Lung (tissue), 13 donors: ENCODE data around the gene SQOR. TPM values are rescaled to one million over a fixed set of nuclear protein-coding genes. Genes with fewer than 3 reads are reported as not detected.

Source experiments
- ATAC-seq: fragments of 200-7000 bp; cut with Tn5 transposase; one replicate; pipeline ENCODE4 v1.9.1; 2020; ENCODE audit warnings: moderate number of reproducible peaks; ENCODE audit not compliant: insufficient read depth, low FRiP score
- DNase-seq, 3 donors: peaks; one replicate each; pipeline ENCODE4 v3.0.0-alpha.2; 2013 to 2017
- H3K27ac ChIP-seq, 2 donors: one replicate each; pipeline ENCODE4 v1.5.1; 2013; ENCODE audit warnings: mild to moderate bottlenecking in 2 of 2, moderate library complexity in 2 of 2, control low read depth in 1 of 2, inconsistent platforms in 1 of 2, low read depth in 1 of 2, low read length in 1 of 2
- H3K27me3 ChIP-seq, 3 donors: one replicate each; pipeline ENCODE4 v1.5.1; 2013; ENCODE audit warnings: low read length in 2 of 3; ENCODE audit not compliant: control insufficient read depth in 3 of 3, insufficient read depth in 3 of 3
- H3K36me3 ChIP-seq, 4 donors: one replicate each; pipeline ENCODE4 v1.5.1; 2013; ENCODE audit warnings: low read length in 4 of 4, mild to moderate bottlenecking in 1 of 4, moderate library complexity in 1 of 4; ENCODE audit not compliant: control insufficient read depth in 4 of 4, insufficient read depth in 4 of 4
- H3K4me1 ChIP-seq, 5 donors: one replicate each; pipeline ENCODE4 v1.5.1; 2013; ENCODE audit warnings: low read length in 5 of 5, mild to moderate bottlenecking in 2 of 5, moderate library complexity in 1 of 5; ENCODE audit not compliant: control insufficient read depth in 5 of 5, insufficient read depth in 5 of 5
- H3K4me3 ChIP-seq: one replicate; pipeline ENCODE4 v1.5.1; 2013; ENCODE audit warnings: mild to moderate bottlenecking, control low read depth, moderate library complexity
- H3K9ac ChIP-seq, 2 donors: one replicate each; pipeline ENCODE4 v1.5.1; 2013; ENCODE audit warnings: low read length in 2 of 2, control low read depth in 1 of 2; ENCODE audit not compliant: insufficient read depth in 1 of 2
- H3K9me3 ChIP-seq, 4 donors: one replicate each; pipeline ENCODE4 v1.5.1; 2013; ENCODE audit warnings: low read length in 3 of 4, mild to moderate bottlenecking in 1 of 4, moderate library complexity in 1 of 4; ENCODE audit not compliant: control insufficient read depth in 4 of 4, insufficient read depth in 3 of 4
- WGBS, 2 donors: extraction: QIAGEN DNeasy Blood & Tissue Kit; methylation state at CpG; one replicate each; pipeline ENCODE4 v1.1.7; 2013; 5-methylcytosine and 5-hydroxymethylcytosine counted together
- polyA plus RNA-seq, 2 donors: library from polyadenylated mRNA; stranded (reverse); fragments of 200-250 nt; gene quantifications; one replicate each; pipeline ENCODE4 v1.2.1, GENCODE V29; 2013
- small RNA-seq: library from RNA; depleted of rRNA; stranded (forward); fragments of <200 nt; gene quantifications from one replicate; pipeline ENCODE3, GENCODE V24; 2014; ENCODE audit warnings: low replicate concordance
- total RNA-seq, 2 donors: library from RNA; depleted of rRNA in 1 of 2; stranded (reverse); fragments of >200 nt in 1 of 2; gene quantifications; one replicate each; pipeline ENCODE4 v1.2.1, GENCODE V29; 2014 to 2021
- TF ChIP-seq, protein P1 (sequence below): IDR thresholded peaks from 2 replicates; pipeline ENCODE4 v1.5.1; 2012; ENCODE audit warnings: mild to moderate bottlenecking; ENCODE audit errors: control extremely low read depth, extremely low read depth
- donor health status: control.
- donor health status: control.
- donor health status: Bipolar disorder and iron deficiency.
- donor health status: healthy.
- donor health status: DM: yes; HTN: yes; CAD: no.

The SQOR gene
- total and polyA plus RNA-seq, 4 donors: 53.9 to 157 (median 99.3) TPM

DNA sequence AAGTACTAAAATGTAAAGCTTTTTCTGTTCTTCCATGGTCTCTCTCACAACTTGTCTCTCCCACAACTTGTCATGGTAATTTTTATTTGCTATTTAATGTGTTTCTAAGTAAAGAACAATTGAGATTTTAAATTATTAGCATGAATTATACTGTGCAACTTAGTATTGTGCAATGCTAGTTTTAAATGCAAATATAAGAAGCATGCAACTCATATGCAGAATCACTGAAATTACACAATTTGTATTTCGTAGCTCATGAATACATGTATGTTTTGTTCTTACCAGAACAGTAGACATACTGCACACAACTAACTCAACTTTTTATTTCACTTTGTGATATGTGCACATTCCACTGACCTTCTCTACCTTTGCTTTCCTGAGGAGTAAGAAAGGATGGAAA, 96.5 kb downstream of the SQOR start:
- H3K36me3 ChIP-seq: no peaks in the 10 kb centered on the region
- peaks cover 0 to 2% (median 0%) of the 10 kb centered on the region in 4 donors for H3K9me3 ChIP-seq
- peak in 1 of 3 donors; percentile 23 for DNase-seq
- TF ChIP-seq, protein P1, sequence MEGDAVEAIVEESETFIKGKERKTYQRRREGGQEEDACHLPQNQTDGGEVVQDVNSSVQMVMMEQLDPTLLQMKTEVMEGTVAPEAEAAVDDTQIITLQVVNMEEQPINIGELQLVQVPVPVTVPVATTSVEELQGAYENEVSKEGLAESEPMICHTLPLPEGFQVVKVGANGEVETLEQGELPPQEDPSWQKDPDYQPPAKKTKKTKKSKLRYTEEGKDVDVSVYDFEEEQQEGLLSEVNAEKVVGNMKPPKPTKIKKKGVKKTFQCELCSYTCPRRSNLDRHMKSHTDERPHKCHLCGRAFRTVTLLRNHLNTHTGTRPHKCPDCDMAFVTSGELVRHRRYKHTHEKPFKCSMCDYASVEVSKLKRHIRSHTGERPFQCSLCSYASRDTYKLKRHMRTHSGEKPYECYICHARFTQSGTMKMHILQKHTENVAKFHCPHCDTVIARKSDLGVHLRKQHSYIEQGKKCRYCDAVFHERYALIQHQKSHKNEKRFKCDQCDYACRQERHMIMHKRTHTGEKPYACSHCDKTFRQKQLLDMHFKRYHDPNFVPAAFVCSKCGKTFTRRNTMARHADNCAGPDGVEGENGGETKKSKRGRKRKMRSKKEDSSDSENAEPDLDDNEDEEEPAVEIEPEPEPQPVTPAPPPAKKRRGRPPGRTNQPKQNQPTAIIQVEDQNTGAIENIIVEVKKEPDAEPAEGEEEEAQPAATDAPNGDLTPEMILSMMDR: no peak
- no peak for ATAC-seq
- no peak overlapping the region for H3K4me3 ChIP-seq
- peaks cover 0 to 4% (median 0%) of the 10 kb centered on the region in 3 donors for H3K27me3 ChIP-seq
- no peak overlapping the region for H3K27ac ChIP-seq
- 78 to 79% methylated on average over 1 of the region's 1 CpG for WGBS, 2 donors
- H3K9ac ChIP-seq: no peak overlapping the region
- H3K4me1 ChIP-seq: peaks cover 0 to 8% (median 0%) of the 10 kb centered on the region in 5 donors

DNA sequence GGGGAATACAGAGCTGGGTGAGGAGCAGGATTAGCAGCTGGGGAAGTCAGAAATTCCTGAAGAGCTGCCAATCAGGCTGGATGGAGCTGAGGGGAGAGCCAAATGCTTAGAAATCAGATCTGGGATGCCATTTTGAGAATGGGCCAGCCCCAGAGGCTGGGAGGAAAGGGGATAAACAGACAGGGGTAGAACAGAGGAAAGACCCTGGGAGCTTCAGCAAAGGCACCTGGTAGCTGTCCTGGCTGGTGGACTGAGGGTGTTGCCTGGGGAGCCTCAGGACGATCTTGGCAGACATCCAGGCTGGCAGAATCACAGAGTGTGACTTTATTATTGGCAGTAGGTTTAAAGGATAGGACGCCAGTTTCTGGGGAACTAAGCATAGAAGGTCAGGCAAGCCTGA, 97.8 kb downstream of the SQOR start:
- H3K27me3 ChIP-seq: peaks cover 0 to under 1% (median 0%) of the 10 kb centered on the region in 3 donors
- 31 to 54% methylated on average over 2 of the region's 2 CpGs for WGBS, 2 donors
- H3K9ac ChIP-seq: no peak overlapping the region
- H3K9me3 ChIP-seq: peaks cover 0 to 2% (median 0%) of the 10 kb centered on the region in 4 donors
- ATAC-seq (no peak), DNase-seq (peak; percentile 43 to 74 (median 60))
- H3K27ac ChIP-seq: no peak overlapping the region
- H3K4me1 ChIP-seq: peaks cover 0 to 8% (median 0%) of the 10 kb centered on the region in 5 donors
- no peaks in the 10 kb centered on the region for H3K36me3 ChIP-seq
- no peak overlapping the region for H3K4me3 ChIP-seq
- TF ChIP-seq, protein P1: no peak

DNA sequence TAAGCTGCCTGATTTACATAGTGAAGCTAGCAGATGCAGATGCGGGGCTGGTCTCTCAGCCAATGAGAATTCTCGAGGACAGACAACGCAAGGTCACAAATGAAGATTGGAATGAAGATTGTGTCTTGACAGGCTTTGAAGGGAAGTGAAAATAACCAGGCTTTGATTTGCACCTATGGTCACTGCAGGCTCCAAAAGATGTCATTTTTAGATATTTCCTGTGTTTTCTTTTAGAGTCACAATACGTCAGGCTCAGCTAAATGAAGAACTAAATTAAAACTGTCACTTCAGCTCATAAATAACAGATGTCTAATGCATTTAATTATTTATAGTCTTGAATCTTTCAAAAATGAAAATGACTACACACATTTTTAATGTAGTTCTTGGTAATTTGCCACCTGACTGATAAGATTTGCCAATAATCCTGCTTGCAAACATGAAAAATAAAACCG, 99.5 kb downstream of the SQOR start:
- ATAC-seq (no peak), DNase-seq (no peak)
- no peaks in the 10 kb centered on the region for H3K27me3 ChIP-seq
- H3K9me3 ChIP-seq: peaks cover 0 to 2% (median 0%) of the 10 kb centered on the region in 4 donors
- peaks cover 0 to 8% (median 0%) of the 10 kb centered on the region in 5 donors for H3K4me1 ChIP-seq
- TF ChIP-seq, protein P1: no peak
- no peak overlapping the region for H3K27ac ChIP-seq
- 66 to 71% methylated on average over 5 of the region's 5 CpGs for WGBS, 2 donors
- no peak overlapping the region for H3K4me3 ChIP-seq
- no peaks in the 10 kb centered on the region for H3K36me3 ChIP-seq
- no peak overlapping the region for H3K9ac ChIP-seq

Small RNAs within 50 kb of the gene (small RNA-seq; reads per million reads assigned to genes)
- gene RF00019: not detected

Other genes starting within 250 kb of the SQOR start
- gene SLC30A4, start 112.3 kb upstream of the SQOR start, total RNA-seq: 1 to 10 TPM; 4.5 to 7.8 TPM
- gene SLC30A4, start 112.3 kb upstream of the SQOR start, polyA plus RNA-seq: 1 to 10 TPM; 1.0 to 1.4 TPM
- gene BLOC1S6, start 47.6 kb upstream of the SQOR start, total RNA-seq: 10 to 100 TPM; 34.5 to 56.5 TPM
- 10 to 100 TPM; 15.2 to 26.1 TPM for gene BLOC1S6, start 47.6 kb upstream of the SQOR start, polyA plus RNA-seq